ENCODE data around the gene SCAMP1. TPM values are rescaled to one million over a fixed set of nuclear protein-coding genes. Genes with fewer than 3 reads are reported as not detected.

The SCAMP1 gene
- total and polyA plus RNA-seq, 2 of the 8 experiments (the other 6 are each of a cell fraction or from before 2014, with no cell fraction given) = 18.6 to 55.9 TPM

- Histone ChIP-seq H3K36me3 (ENCODE audit: control insufficient read depth in 2 of 4, insufficient read depth in 4 of 4, low read length in 3 of 4) (no peaks in the 10 kb centered on the region), H4K91ac (replicated peaks; ENCODE audit: insufficient read length, low read length) (no peak overlapping the region), H2BK20ac (ENCODE audit: low read length) (no peak overlapping the region), H3K56ac (replicated peaks; ENCODE audit: insufficient read length, low read depth, low read length) (no peak overlapping the region), H3K23me2 (ENCODE audit: low read depth, low read length) (no peaks in the 10 kb centered on the region), H3K4me1 (replicated peaks in 1 of 4; ENCODE audit: control insufficient read depth in 3 of 4, insufficient read depth in 4 of 4, low read length in 3 of 4) (peaks cover 0 to 13% (median 4%) of the 10 kb centered on the region in 4 experiments; a peak in 3 of 7 replicates), H2AK5ac (ENCODE audit: low read depth, low read length) (no peak overlapping the region), H4K5ac (ENCODE audit: insufficient read length, low read depth, low read length) (no peak overlapping the region), H3K79me1 (ENCODE audit: low read depth, low read length) (peaks cover 8% of the 10 kb centered on the region; the same call in 1 of the 2 replicates), H3K4me2 (ENCODE audit: insufficient read depth in 1 of 2, low read depth in 2 of 2, low read length in 2 of 2) (no peak overlapping the region), H3K27ac (ENCODE audit: low read depth, low read length) (no peak overlapping the region), H2BK12ac (ENCODE audit: low read depth, low read length) (no peak overlapping the region), H3K27me3 (replicated peaks in 1 of 4; ENCODE audit: control insufficient read depth in 3 of 4, extremely low read depth in 1 of 4, insufficient read depth in 3 of 4, low read length in 3 of 4) (no peaks in the 10 kb centered on the region), H2BK120ac (replicated peaks; ENCODE audit: low read depth, low read length) (no peak overlapping the region), H4K8ac (ENCODE audit: extremely low read depth, insufficient read depth, low read length) (no peak overlapping the region), H3K18ac (ENCODE audit: extremely low read depth, low read length) (no peak overlapping the region), H3K4ac (replicated peaks; ENCODE audit: insufficient read length, low read depth, low read length) (no peak overlapping the region), H3K79me2 (ENCODE audit: control insufficient read depth in 1 of 2, insufficient read depth in 2 of 2, low read length in 2 of 2) (peaks cover 0 to 24% of the 10 kb centered on the region in 2 experiments; a peak in 3 of 4 replicates), H4K20me1 (replicated peaks in 1 of 2; ENCODE audit: control insufficient read depth in 1 of 2, insufficient read depth in 2 of 2, low read length in 2 of 2) (peaks cover 1 to 2% of the 10 kb centered on the region in 2 experiments), H2BK5ac (ENCODE audit: low read depth, low read length) (no peak overlapping the region), H2AFZ (ENCODE audit: low read length) (no peak overlapping the region), H2BK15ac (ENCODE audit: low read length) (no peak overlapping the region), H3K23ac (ENCODE audit: insufficient read length) (no peak overlapping the region), H3K9me3 (ENCODE audit: insufficient read depth in 2 of 2, low read depth in 1 of 2, low read length in 1 of 2) (no peaks in the 10 kb centered on the region), H3K9ac (replicated peaks in 1 of 4; ENCODE audit: extremely low read depth in 1 of 4, low read depth in 3 of 4, low read length in 3 of 4) (no peak overlapping the region), H3K4me3 (ENCODE audit: extremely low read depth in 1 of 4, insufficient read depth in 2 of 4, low read depth in 3 of 4, low read length in 4 of 4) (no peak overlapping the region), H3K14ac (ENCODE audit: insufficient read length) (no peak overlapping the region)
- POLR2A ChIA-PET (ENCODE audit: partially characterized antibody) = no interaction called here
- 85% methylated on average over 7 of the region's 7 CpGs; no CpG with 5 or more reads in 1 of the 2 experiments for WGBS, 2 experiments (ENCODE audit: extremely low coverage in 1 of 2, insufficient coverage in 1 of 2, insufficient read length in 1 of 2, insufficient replicate concordance in 2 of 2, low coverage in 1 of 2, low lambda C conversion rate in 2 of 2, missing lambda C conversion rate in 1 of 2)
- DNase-seq (ENCODE audit: low read depth in 1 of 2, low spot score in 2 of 2) (no peak), FAIRE-seq (no peak)
- CTCF ChIA-PET (ENCODE audit: partially characterized antibody) = interaction anchor here (0.7 to 1.3 kb wide), 2 partner anchors 44 to 205 kb away, joined by 3 to 4 read pairs; no protein-coding TSS in a partner anchor
- TF ChIP-seq CBX8 (IDR thresholded peaks at IDR 0.05; ENCODE audit: borderline replicate concordance, low read depth, low read length) (no peak), GTF2F1 (IDR thresholded peaks at IDR 0.05; ENCODE audit: borderline replicate concordance, low read depth, low read length) (no peak), JUND (IDR thresholded peaks at IDR 0.05; ENCODE audit: low read length) (no peak), GABPA (IDR thresholded peaks at IDR 0.05; ENCODE audit: borderline replicate concordance, insufficient read depth, low read length) (no peak), KDM4A (IDR thresholded peaks at IDR 0.05; ENCODE audit: low read depth, low read length, severe bottlenecking) (no peak), BACH1 (IDR thresholded peaks at IDR 0.05; ENCODE audit: low read length) (no peak), BRCA1 (IDR thresholded peaks at IDR 0.05; ENCODE audit: low read depth, low read length) (no peak), MAFK (IDR thresholded peaks at IDR 0.05; ENCODE audit: low read depth, low read length) (no peak), ATF2 (IDR thresholded peaks at IDR 0.05; ENCODE audit: low read length) (no peak), ATF3 (IDR thresholded peaks at IDR 0.05; ENCODE audit: insufficient read depth, low read depth, low read length) (no peak), NANOG (IDR thresholded peaks at IDR 0.05; ENCODE audit: insufficient read depth, low read depth, low read length, poor library complexity, severe bottlenecking) (no peak)
These were observed 165.7 kb downstream of the SCAMP1 start for GRCh38 chr5:78526049-78526525.
